Activated naive CD8-positive, alpha-beta T cell (primary cell): ENCODE measurements around the gene MCTP2.

Experiments used
- H3K27ac Mint-ChIP-seq: one replicate; pipeline ENCODE4 v1.8.0; 2021; ENCODE audit warnings: mixed read lengths
- H3K27me3 Mint-ChIP-seq: one replicate; pipeline ENCODE4 v1.8.0; 2021; ENCODE audit warnings: mixed read lengths
- H3K36me3 Mint-ChIP-seq: one replicate; pipeline ENCODE4 v1.8.0; 2021; ENCODE audit warnings: mixed read lengths
- H3K4me1 Mint-ChIP-seq: one replicate; pipeline ENCODE4 v1.8.0; 2021; ENCODE audit warnings: low read depth, mixed read lengths
- H3K4me3 Mint-ChIP-seq: one replicate; pipeline ENCODE4 v1.8.0; 2021; ENCODE audit warnings: mild to moderate bottlenecking, mixed read lengths
- H3K9me3 Mint-ChIP-seq: one replicate; pipeline ENCODE4 v1.8.0; 2021; ENCODE audit warnings: low read depth, mixed read lengths

MCTP2 gene

DNA sequence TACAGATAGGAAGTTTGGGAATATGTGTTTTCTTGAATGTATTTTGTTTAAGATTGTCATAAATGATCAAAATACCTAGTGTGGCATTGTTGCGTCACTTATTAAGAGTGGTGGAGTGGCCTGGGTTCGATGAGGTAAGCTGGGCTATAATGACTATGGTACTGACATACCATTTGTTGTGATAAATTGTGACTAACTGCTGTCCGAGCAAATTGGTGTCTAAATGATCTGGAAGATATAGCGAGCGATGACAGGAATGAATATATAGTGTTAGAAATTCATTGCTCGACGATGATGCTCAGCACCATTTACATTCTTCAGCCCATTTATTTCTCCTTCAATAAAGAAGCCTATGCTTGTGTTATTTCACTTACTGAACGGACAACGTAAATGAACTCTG, 123.3 kb downstream of the MCTP2 start:
- H3K9me3 Mint-ChIP-seq: no peaks in the 10 kb centered on the region
- peaks cover 14% of the 10 kb centered on the region for H3K36me3 Mint-ChIP-seq
- H3K27ac Mint-ChIP-seq: no peak overlapping the region
- no peaks in the 10 kb centered on the region for H3K4me1 Mint-ChIP-seq
- H3K4me3 Mint-ChIP-seq: no peak overlapping the region
- no peaks in the 10 kb centered on the region for H3K27me3 Mint-ChIP-seq

DNA sequence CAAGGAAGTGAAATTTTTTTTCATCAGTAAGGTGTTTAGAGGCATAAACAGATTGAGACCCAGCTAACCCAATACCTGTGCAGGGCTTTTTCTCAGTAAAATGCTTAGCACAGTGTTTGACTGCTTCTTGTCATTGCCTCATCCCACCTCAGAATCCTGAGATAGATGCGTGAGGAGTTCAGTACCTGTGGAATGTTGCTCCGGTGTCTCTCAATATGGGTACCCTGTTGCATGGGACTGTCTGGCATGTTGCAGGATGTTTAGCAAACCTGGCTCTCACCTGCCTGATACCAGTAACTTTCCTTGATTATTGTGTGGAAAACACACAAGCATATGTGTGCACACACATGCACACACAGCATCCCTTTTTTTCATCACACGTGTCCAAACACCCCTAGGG, 128.4 kb downstream of the MCTP2 start:
- no peak overlapping the region for H3K27ac Mint-ChIP-seq
- H3K4me1 Mint-ChIP-seq: no peaks in the 10 kb centered on the region
- no peaks in the 10 kb centered on the region for H3K27me3 Mint-ChIP-seq
- no peak overlapping the region for H3K4me3 Mint-ChIP-seq
- peaks cover 11% of the 10 kb centered on the region for H3K36me3 Mint-ChIP-seq
- no peaks in the 10 kb centered on the region for H3K9me3 Mint-ChIP-seq

DNA sequence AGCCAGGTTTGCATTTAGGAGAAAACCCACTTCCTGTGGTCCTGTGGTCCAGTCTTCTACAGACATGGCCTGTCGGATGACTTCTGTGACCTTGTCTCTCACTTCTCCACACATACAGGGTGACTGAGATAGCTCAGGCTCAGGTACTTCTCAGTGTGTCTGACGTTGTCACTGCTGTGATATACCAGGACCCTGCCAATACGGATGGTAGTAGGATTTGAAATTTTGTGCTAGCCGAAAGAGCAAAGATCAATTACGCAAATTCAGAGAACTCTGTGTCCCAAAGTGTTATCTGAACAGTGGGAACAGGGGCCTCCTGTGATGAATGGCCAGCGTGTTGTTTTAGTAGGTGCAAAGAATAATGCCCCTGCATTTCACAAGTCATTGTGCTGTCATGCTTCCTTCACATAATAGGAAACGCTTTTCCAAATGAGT, 128.9 kb downstream of the MCTP2 start:
- H3K4me1 Mint-ChIP-seq: no peaks in the 10 kb centered on the region
- no peaks in the 10 kb centered on the region for H3K27me3 Mint-ChIP-seq
- peak overlapping the region; percentile 23 for H3K27ac Mint-ChIP-seq

DNA sequence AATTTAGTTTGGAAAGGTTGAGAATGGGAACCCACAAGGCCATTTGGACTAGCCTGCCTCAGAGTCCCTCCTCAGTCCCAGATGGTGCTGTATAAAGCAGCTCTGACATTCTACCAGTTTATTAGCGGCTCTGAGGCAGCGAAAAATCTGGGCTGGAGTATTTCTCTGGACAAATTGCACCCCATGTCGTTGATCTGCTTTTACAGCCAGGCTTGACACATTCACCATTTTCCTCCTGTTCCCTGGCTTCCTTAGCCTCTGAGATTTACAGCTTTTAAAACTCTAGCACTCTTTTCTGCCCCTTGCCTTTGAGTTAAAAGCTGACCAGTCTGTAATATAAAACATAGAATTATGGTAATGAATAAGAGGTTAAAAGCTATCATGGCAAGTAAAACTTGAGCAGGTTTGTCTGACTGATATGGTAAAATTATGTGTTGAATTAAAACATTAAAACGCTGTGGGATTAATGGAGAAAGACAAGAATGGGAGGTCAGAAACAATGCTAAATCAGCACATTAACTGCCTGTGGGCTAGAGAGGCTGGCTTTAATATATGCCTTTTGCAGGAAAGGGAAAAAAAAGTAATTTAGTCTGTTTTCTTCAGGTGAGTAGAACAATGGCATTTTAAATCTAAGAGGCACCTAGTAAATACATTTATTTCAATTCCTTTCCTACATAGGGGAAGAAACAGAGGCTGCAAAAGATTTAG, 131.2 kb downstream of the MCTP2 start:
- Mint-ChIP-seq H3K4me3 (no peak overlapping the region), H3K4me1 (no peaks in the 10 kb centered on the region), H3K9me3 (no peaks in the 10 kb centered on the region), H3K27me3 (no peaks in the 10 kb centered on the region), H3K36me3 (peaks cover 17% of the 10 kb centered on the region), H3K27ac (no peak overlapping the region)

More for the DNA sequence above, 128.9 kb downstream of the MCTP2 start:
- Mint-ChIP-seq H3K36me3 (peaks cover 11% of the 10 kb centered on the region), H3K9me3 (no peaks in the 10 kb centered on the region), H3K4me3 (no peak overlapping the region)

DNA sequence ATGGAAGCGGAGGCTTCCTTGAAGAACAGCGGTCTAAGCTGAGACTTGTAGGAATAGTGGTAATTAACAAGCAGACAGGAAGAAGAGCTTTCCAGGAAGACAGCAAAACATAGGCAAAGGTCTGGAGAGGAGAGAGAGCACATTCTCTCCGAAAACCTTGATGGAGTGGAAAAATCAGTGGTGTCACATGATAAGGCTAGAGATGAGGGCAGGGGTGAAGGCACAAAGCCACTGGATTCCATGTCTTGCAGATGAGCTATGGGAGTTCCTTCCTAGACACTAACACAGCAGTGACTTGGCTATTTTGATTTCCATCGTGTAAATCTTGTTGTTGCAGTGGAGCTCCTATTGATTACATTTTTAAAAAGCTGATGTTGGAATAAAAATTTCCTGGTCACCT, 132.0 kb downstream of the MCTP2 start:
- peaks cover 20% of the 10 kb centered on the region for H3K36me3 Mint-ChIP-seq
- no peaks in the 10 kb centered on the region for H3K27me3 Mint-ChIP-seq
- no peak overlapping the region for H3K4me3 Mint-ChIP-seq
- H3K9me3 Mint-ChIP-seq: no peaks in the 10 kb centered on the region
- no peaks in the 10 kb centered on the region for H3K4me1 Mint-ChIP-seq
- H3K27ac Mint-ChIP-seq: no peak overlapping the region

DNA sequence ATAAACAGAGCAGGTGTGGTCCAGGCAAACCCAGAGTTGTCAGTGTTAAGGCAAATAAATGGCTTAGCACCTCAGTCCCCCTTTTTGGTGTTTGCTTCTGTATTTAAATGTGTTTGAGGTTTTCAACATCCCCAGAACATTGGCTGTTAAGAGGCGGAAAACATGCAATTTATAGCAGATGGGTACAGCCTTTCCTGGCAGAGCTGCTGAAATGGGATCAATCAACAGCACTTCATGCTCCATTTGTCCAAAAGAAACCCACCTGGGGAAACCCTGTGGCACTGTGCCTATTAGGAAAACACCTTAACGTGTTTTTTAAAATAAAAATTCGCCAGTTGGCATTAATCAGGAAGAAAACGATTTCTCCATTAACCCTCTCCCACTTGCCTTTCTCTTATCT, 135.4 kb downstream of the MCTP2 start:
- Mint-ChIP-seq H3K9me3 (no peaks in the 10 kb centered on the region), H3K36me3 (peaks cover 15% of the 10 kb centered on the region), H3K27me3 (no peaks in the 10 kb centered on the region), H3K4me1 (no peaks in the 10 kb centered on the region), H3K4me3 (no peak overlapping the region), H3K27ac (no peak overlapping the region)

DNA sequence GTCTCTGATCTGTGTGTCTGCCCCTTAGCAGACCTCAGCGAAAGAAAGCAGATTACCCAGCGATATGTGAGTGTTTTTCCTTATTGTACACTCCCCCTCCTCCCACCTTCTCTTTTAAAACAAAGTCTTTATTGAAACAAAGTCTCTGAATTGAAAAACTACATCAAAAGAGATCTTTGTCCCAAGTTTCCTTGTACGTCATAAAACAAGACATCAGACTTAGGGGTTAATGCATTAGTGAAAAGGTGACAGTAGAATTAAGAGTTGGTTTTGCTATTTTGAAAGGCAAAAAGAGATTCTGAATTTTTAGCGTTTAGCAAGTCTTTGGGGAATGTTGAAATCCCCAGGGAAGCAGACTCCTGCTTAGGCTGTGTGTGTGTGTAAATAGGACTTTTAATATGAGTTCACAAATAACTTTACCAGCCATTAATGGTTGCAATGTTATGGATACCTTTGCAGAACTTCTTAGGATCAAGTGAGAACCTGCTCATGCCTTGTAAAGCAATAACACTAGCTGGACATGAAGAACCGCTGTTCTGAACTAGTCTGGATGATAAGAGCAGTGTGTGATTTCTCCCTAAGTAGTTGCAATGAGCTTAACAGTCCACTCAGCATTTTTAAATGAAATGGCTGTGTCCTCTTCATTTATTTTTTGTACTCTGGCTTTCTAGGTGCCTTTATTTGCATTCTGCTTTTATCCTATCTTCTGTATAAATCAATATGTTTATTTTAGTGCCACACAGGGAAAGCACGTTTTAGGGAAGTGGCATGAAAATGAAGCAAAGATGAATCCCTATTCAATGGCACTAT, 136.6 kb downstream of the MCTP2 start:
- H3K9me3 Mint-ChIP-seq: no peaks in the 10 kb centered on the region
- H3K36me3 Mint-ChIP-seq: peaks cover 24% of the 10 kb centered on the region
- H3K27me3 Mint-ChIP-seq: no peaks in the 10 kb centered on the region
- H3K4me1 Mint-ChIP-seq: no peaks in the 10 kb centered on the region
- no peak overlapping the region for H3K4me3 Mint-ChIP-seq
- H3K27ac Mint-ChIP-seq: no peak overlapping the region

DNA sequence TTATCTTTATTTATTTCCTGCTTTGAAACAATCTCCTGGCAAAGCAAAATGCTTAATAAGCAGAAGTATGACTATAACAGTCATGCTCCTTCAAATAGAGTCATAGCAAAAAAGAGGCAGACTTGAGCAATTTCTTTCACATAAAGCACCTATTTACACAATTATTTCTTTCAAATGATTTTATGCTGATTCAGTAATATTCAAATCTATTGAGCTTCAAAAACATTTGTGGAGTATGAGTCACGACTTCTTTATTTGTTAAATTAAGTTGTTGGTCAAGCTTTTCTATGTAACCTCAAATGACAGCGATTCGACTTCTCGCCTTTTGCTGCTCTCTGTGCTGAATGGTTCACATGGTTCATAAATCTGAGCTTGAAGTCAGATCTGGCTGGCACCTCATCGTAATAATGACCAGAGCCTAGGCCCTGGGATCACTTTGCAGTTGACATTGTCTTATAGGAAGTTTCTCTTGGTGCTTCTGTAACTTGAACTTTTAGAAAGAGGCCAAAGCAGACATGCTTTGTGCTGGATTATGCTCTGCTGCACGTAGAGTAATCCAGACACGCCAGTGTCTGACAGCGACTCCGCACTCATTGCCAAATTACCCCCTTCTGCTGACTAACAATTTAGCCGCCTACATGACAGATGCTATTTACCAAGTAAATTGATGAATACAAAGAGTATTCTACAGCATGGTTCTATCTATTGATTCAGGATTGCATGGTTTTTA, 139.0 kb downstream of the MCTP2 start:
- Mint-ChIP-seq H3K9me3 (no peaks in the 10 kb centered on the region), H3K4me1 (no peaks in the 10 kb centered on the region), H3K27me3 (no peaks in the 10 kb centered on the region), H3K4me3 (no peak overlapping the region), H3K27ac (no peak overlapping the region), H3K36me3 (peaks cover 30% of the 10 kb centered on the region)

DNA sequence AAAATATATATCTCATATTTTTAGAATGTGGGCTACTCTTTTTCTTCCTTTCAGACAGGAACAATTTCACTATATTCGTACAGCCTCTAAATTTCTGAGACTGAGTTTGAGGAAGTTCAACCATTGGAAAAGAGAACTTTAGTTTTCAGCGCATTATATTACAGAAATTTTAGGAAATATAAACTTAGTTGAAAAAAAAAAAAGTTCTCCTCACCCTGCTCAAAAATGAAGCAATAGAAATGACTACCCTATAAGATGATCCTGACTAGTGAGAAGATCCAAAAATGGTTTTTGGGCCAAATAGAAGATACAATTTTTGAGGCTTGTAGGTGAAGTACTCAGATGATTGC, 139.6 kb downstream of the MCTP2 start:
- no peak overlapping the region for H3K27ac Mint-ChIP-seq
- no peak overlapping the region for H3K4me3 Mint-ChIP-seq
- H3K4me1 Mint-ChIP-seq: no peaks in the 10 kb centered on the region
- no peaks in the 10 kb centered on the region for H3K27me3 Mint-ChIP-seq
- no peaks in the 10 kb centered on the region for H3K9me3 Mint-ChIP-seq
- H3K36me3 Mint-ChIP-seq: peaks cover 30% of the 10 kb centered on the region

DNA sequence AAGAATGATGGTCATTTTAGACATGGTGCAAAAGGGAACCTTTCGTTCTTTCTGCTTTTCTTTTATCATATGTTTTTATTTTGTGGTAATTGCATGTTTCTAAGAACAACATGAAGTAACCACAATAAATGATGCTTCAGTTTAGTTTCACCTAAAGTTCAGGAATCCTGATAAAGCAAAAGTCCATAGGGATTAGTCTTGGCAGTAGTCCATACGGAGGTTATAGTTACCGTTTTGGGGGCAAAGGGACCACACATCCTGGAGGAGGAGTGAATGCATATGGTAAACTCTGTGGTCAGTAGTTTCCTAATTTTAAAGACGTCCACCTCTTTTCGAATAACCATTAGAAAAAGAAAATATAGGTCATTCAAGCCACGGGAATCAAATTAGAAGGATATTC, 141.5 kb downstream of the MCTP2 start:
- no peak overlapping the region for H3K4me3 Mint-ChIP-seq
- H3K27ac Mint-ChIP-seq: no peak overlapping the region
- no peaks in the 10 kb centered on the region for H3K4me1 Mint-ChIP-seq
- H3K27me3 Mint-ChIP-seq: no peaks in the 10 kb centered on the region
- H3K36me3 Mint-ChIP-seq: peaks cover 27% of the 10 kb centered on the region
- H3K9me3 Mint-ChIP-seq: no peaks in the 10 kb centered on the region

DNA sequence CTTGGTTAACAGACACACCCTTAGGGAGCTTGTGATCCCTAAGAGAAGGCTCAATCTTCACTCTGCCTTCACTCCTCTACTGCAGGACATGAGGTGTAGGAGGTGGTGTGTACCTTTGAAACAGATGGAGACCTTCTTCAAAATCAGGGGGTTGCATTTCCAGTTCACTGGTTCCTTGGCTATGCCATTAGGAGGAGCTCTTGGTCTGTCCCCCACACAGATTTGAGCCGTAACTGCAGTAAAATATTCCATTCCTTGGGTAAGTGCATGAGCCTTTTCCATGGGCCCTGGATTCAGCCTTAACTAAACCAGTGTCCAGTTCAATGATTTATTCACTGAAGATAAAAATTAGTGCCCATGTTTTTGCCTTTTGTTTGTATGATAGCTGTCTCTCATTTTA, 144.6 kb downstream of the MCTP2 start:
- Mint-ChIP-seq H3K36me3 (peaks cover 21% of the 10 kb centered on the region), H3K9me3 (no peaks in the 10 kb centered on the region), H3K4me1 (no peaks in the 10 kb centered on the region), H3K4me3 (no peak overlapping the region), H3K27me3 (no peaks in the 10 kb centered on the region), H3K27ac (no peak overlapping the region)

DNA sequence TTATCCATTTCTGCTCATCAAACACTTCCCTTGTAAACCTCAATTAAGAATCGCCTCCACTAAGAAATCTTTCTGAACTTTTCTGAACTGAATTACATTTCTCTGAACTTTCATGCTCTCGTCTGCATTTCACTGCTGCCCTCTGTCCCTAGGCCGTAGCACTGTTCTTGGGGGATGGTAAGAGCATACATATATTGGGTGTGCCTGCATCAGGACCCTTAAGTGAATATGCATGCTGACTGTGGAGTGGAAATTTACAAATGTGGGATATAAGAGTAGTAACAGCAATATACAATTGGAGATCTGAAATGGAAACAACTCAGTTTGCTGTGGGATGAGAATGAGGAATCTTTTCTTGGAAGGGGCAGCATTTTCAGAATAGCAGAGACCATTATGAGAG, 148.6 kb downstream of the MCTP2 start:
- Mint-ChIP-seq H3K4me1 (no peaks in the 10 kb centered on the region), H3K27ac (no peak overlapping the region), H3K27me3 (no peaks in the 10 kb centered on the region), H3K36me3 (peaks cover 14% of the 10 kb centered on the region), H3K4me3 (no peak overlapping the region), H3K9me3 (no peaks in the 10 kb centered on the region)

DNA sequence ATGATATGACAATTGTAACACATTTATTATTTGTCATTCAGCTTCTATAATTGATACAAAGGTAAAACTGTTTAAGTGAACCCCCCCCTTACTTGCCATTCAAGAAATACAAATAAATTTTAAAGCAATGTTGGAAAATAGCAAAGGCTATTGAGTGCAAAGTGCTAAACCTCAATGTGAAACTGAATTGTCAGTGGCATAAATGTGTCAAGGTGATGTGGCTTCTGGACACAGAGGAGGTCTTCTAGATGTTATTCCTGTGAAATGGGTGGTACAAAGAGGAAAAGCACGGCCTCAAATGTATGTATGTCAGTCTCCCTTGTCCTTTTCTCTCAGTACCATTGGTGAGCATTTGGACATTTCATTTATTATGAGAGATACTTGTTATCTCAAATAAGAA, 149.4 kb downstream of the MCTP2 start:
- no peaks in the 10 kb centered on the region for H3K27me3 Mint-ChIP-seq
- peaks cover 19% of the 10 kb centered on the region for H3K36me3 Mint-ChIP-seq
- no peak overlapping the region for H3K4me3 Mint-ChIP-seq
- no peaks in the 10 kb centered on the region for H3K4me1 Mint-ChIP-seq
- no peak overlapping the region for H3K27ac Mint-ChIP-seq
- no peaks in the 10 kb centered on the region for H3K9me3 Mint-ChIP-seq

DNA sequence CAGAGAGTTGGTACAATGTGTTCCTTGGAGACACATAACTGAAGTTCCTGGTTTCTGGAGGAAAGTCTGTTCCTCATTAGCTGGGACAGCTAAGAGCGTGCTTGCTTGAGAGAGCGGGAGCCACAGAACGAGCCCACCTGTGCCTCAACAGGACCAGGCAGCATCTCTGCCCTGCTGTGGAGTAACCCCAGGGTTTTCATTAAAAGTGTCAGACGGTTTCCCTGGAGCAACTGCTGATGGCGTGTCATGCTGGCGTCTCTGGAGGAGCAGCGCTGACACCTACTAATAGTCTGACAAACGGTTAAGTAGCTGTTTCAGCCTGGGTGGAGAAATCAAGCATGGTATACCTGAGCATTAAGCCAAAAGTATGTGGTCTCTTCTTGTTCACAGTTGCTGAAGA, 150.0 kb downstream of the MCTP2 start:
- Mint-ChIP-seq H3K4me3 (no peak overlapping the region), H3K9me3 (no peaks in the 10 kb centered on the region), H3K4me1 (no peaks in the 10 kb centered on the region), H3K27ac (no peak overlapping the region), H3K36me3 (peaks cover 23% of the 10 kb centered on the region), H3K27me3 (no peaks in the 10 kb centered on the region)

DNA sequence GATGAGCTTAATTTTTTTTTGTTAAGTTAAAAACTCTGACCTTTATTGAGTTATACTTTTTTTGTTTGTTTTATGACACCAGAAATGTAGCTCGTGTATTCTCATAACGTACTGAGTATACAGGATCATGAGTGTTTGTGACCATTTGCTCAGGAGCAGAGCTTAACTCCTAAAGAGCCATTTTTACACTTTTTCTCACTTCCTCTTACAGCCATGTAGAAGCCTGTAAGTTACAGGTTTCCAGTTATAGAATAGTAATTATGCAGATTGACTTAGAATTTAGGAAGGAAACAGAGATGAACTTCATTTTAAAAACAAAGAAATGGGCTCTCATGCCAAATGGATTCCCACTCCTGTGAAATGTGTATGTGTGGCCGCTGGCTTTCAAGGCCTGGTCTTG, 151.7 kb downstream of the MCTP2 start:
- H3K36me3 Mint-ChIP-seq: peaks cover 24% of the 10 kb centered on the region
- no peaks in the 10 kb centered on the region for H3K9me3 Mint-ChIP-seq
- no peaks in the 10 kb centered on the region for H3K27me3 Mint-ChIP-seq
- peaks cover 6% of the 10 kb centered on the region for H3K4me1 Mint-ChIP-seq
- no peak overlapping the region for H3K27ac Mint-ChIP-seq
- no peak overlapping the region for H3K4me3 Mint-ChIP-seq
